GM23338 (cell line): ENCODE data around the gene MAPK4. TPM values are rescaled to one million over a fixed set of nuclear protein-coding genes. Genes with fewer than 3 reads are reported as not detected.

Source experiments
- ATAC-seq: fragments of 200-7000 bp; cut with Tn5 transposase; 3 replicates; pipeline ENCODE4 v1.9.1; 2020
- DNase-seq: peaks from one replicate; pipeline ENCODE4 v3.0.0-alpha.2; 2015; ENCODE audit warnings: low spot score
- H2AFZ ChIP-seq: fragments of 200-600 bp; sonication (generic); 2 replicates; pipeline ENCODE4 v1.8.0; 2016; ENCODE audit warnings: antibody characterized with exemption, mild to moderate bottlenecking, moderate library complexity
- H3F3A ChIP-seq: fragments of 200-600 bp; sonication (generic); replicated peaks from 2 replicates; pipeline ENCODE4 v1.8.0; 2017; ENCODE audit warnings: antibody characterized with exemption, mixed run types, low read depth
- H3K27ac ChIP-seq: fragments of 200-600 bp; sonication (generic); 2 replicates; pipeline ENCODE4 v1.6.1; 2016; ENCODE audit warnings: low read depth
- H3K27me3 ChIP-seq: fragments of 200-600 bp; sonication (generic); 2 replicates; pipeline ENCODE4 v1.8.0; 2016; ENCODE audit warnings: mild to moderate bottlenecking, mixed run types, moderate library complexity; ENCODE audit not compliant: insufficient read depth
- H3K36me3 ChIP-seq: fragments of 200-600 bp; sonication (generic); 2 replicates; pipeline ENCODE4 v1.8.0; 2016; ENCODE audit warnings: mild to moderate bottlenecking; ENCODE audit not compliant: insufficient read depth
- H3K4me1 ChIP-seq: fragments of 200-600 bp; sonication (generic); 2 replicates; pipeline ENCODE4 v1.8.0; 2016; ENCODE audit warnings: mild to moderate bottlenecking, moderate library complexity; ENCODE audit not compliant: insufficient read depth
- H3K4me2 ChIP-seq: fragments of 200-600 bp; sonication (generic); 2 replicates; pipeline ENCODE4 v1.7.1; 2017; ENCODE audit warnings: mixed run types
- H3K4me3 ChIP-seq: fragments of 200-600 bp; sonication (generic); 2 replicates; pipeline ENCODE4 v1.6.1; 2016; ENCODE audit warnings: mixed run types
- H3K79me2 ChIP-seq: fragments of 200-600 bp; sonication (generic); replicated peaks from 2 replicates; pipeline ENCODE4 v1.8.0; 2017; ENCODE audit warnings: mild to moderate bottlenecking; ENCODE audit not compliant: insufficient read depth
- H3K9me2 ChIP-seq: fragments of 200-600 bp; sonication (generic); 2 replicates; pipeline ENCODE4 v1.8.0; 2017; ENCODE audit not compliant: insufficient read depth
- H4K20me1 ChIP-seq: fragments of 200-600 bp; sonication (generic); replicated peaks from 2 replicates; pipeline ENCODE4 v1.8.0; 2017; ENCODE audit warnings: mild to moderate bottlenecking; ENCODE audit not compliant: insufficient read depth
- H3K27ac Mint-ChIP-seq: 2 replicates; pipeline ENCODE4 v1.8.0; 2020; ENCODE audit warnings: inconsistent platforms, mild to moderate bottlenecking, moderate library complexity, mixed read lengths
- H3K27me3 Mint-ChIP-seq: 3 replicates; pipeline ENCODE4 v1.8.0; 2022; ENCODE audit warnings: low read depth, mild to moderate bottlenecking, moderate library complexity, mixed read lengths, inconsistent platforms; ENCODE audit not compliant: insufficient read depth, poor library complexity
- H3K36me3 Mint-ChIP-seq: 3 replicates; pipeline ENCODE4 v1.8.0; 2021; ENCODE audit warnings: low read depth, mild to moderate bottlenecking, inconsistent platforms, moderate library complexity, mixed read lengths
- H3K4me1 Mint-ChIP-seq: 3 replicates; pipeline ENCODE4 v1.8.0; 2020; ENCODE audit warnings: mild to moderate bottlenecking, inconsistent platforms, mixed read lengths
- H3K4me3 Mint-ChIP-seq: 3 replicates; pipeline ENCODE4 v1.8.0; 2021; ENCODE audit warnings: moderate library complexity, mild to moderate bottlenecking, inconsistent platforms, mixed read lengths
- H3K9me3 Mint-ChIP-seq: 3 replicates; pipeline ENCODE4 v1.8.0; 2020; ENCODE audit warnings: moderate library complexity, mild to moderate bottlenecking, inconsistent platforms, mixed read lengths
- CREB1 ChIP-seq: fragments of 250-450 bp; sonication (Bioruptor Pico); IDR thresholded peaks from 2 replicates; pipeline ENCODE4 v1.5.0; 2020; ENCODE audit warnings: low read depth, mild to moderate bottlenecking, moderate library complexity
- CTCF ChIP-seq, 2 experiments: fragments of 200-600 bp in 1 of 2; sonication (generic) in 1 of 2; conservative IDR thresholded peaks; 2 replicates each; pipeline versions ENCODE4 v1.5.1 to v1.6.1; 2016 to 2017; ENCODE audit warnings: antibody characterized with exemption in 2 of 2, low read depth in 2 of 2, mild to moderate bottlenecking in 2 of 2, moderate library complexity in 1 of 2
- ETS1 ChIP-seq: IDR thresholded peaks from 2 replicates; pipeline ENCODE4 v1.6.1; 2016; ENCODE audit warnings: antibody characterized with exemption
- JUNB ChIP-seq: IDR thresholded peaks from one replicate; pipeline ENCODE4 v1.6.1; 2016; ENCODE audit warnings: antibody characterized with exemption; ENCODE audit not compliant: unreplicated experiment
- NANOG ChIP-seq: IDR thresholded peaks from 2 replicates; pipeline ENCODE4 v1.6.1; 2016; ENCODE audit warnings: antibody characterized with exemption, borderline replicate concordance
- STAT1 ChIP-seq: IDR thresholded peaks from one replicate; pipeline ENCODE4 v1.6.1; 2016; ENCODE audit warnings: antibody characterized with exemption; ENCODE audit not compliant: unreplicated experiment
- ZNF114 ChIP-seq: fragments of 250-450 bp; sonication (Bioruptor Pico); IDR thresholded peaks from 2 replicates; pipeline ENCODE4 v1.5.0; 2020; ENCODE audit warnings: mild to moderate bottlenecking, moderate library complexity
- ZNF331 ChIP-seq: fragments of 250-450 bp; sonication (Bioruptor Pico); IDR thresholded peaks from 2 replicates; pipeline ENCODE4 v1.5.0; 2020; ENCODE audit warnings: low read depth, mild to moderate bottlenecking, moderate library complexity
- ZNF462 ChIP-seq: fragments of 250-450 bp; sonication (Bioruptor Pico); IDR thresholded peaks from 2 replicates; pipeline ENCODE4 v1.5.0; 2020; ENCODE audit warnings: mild to moderate bottlenecking, moderate library complexity
- polyA plus RNA-seq: library from polyadenylated mRNA; unstranded; fragments of >200 nt; fragmentation: Nextera tagmentation; extraction: Ambion mirVana; gene quantifications from 2 replicates; pipeline ENCODE4 v1.2.1, GENCODE V29; 2016
- total RNA-seq: library from RNA; depleted of rRNA; stranded (reverse); fragments of >200 nt; shearing (Covaris generic); gene quantifications from 2 replicates; pipeline ENCODE4 v1.2.3, GENCODE V29; 2014

Gene MAPK4
- total and polyA plus RNA-seq, 2 experiments from 2014 or later = 1.3 to 4.4 TPM

- TF ChIP-seq ZNF462 (CRISPR knock-in tag) (no peak), CREB1 (CRISPR knock-in tag) (no peak), ETS1 (no peak), ZNF114 (CRISPR knock-in tag) (no peak), NANOG (no peak)
Observed at GRCh38 chr18:50579061-50579774, 19.3 kb downstream of the MAPK4 start (continued).

- Histone ChIP-seq H3K36me3 (no peaks in the 10 kb centered on the region), H3K4me2 (no peak overlapping the region), H3K27ac (no peak overlapping the region), H3K79me2 (no peaks in the 10 kb centered on the region), H2AFZ (no peak overlapping the region), H3K4me1 (no peaks in the 10 kb centered on the region), H3F3A (no peaks in the 10 kb centered on the region), H3K27me3 (no peaks in the 10 kb centered on the region), H3K9me2 (no peaks in the 10 kb centered on the region), H4K20me1 (no peaks in the 10 kb centered on the region), H3K4me3 (no peak overlapping the region)
- no peak for DNase-seq
- H3K27ac Mint-ChIP-seq = no peak overlapping the region
- H3K27me3 Mint-ChIP-seq = peaks cover 6% of the 10 kb centered on the region
- H3K4me3 Mint-ChIP-seq = no peak overlapping the region
- peaks cover 8% of the 10 kb centered on the region for H3K4me1 Mint-ChIP-seq
- TF ChIP-seq JUNB (no peak), ETS1 (no peak), ZNF114 (CRISPR knock-in tag) (no peak), STAT1 (no peak), CTCF (conservative IDR thresholded peaks at IDR 0.05; ENCODE audit: low read depth in 2 of 2) (no peak), CREB1 (CRISPR knock-in tag) (no peak), ZNF331 (no peak)
- H3K9me3 Mint-ChIP-seq = peaks cover 15% of the 10 kb centered on the region
- peaks cover 6% of the 10 kb centered on the region for H3K36me3 Mint-ChIP-seq
- no peak for ATAC-seq
Observed at GRCh38 chr18:50581517-50581916, 21.6 kb downstream of the MAPK4 start.
